Measurements from ENCODE around the gene COL15A1.

DNA sequence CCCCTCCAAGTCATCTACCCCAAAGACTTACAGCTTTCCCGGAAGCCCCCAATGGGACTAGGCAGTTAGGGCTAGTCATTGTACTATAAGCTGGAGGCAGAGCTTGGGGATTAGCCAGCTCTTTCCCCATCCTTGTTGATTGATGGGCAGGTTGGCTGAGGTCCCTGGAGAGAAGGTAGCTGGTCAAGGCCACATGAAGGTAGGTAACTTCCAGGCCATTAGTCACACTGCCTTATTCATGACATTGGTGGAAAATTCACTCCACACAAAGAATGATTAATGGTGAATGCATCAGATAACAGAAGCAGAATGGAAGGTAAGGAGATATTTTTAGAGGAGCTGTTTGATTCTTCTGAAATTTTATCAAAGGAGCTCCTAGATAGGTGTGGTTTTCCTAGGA, 111.7 kb downstream of the COL15A1 start:
- TF ChIP-seq, protein P1, sequence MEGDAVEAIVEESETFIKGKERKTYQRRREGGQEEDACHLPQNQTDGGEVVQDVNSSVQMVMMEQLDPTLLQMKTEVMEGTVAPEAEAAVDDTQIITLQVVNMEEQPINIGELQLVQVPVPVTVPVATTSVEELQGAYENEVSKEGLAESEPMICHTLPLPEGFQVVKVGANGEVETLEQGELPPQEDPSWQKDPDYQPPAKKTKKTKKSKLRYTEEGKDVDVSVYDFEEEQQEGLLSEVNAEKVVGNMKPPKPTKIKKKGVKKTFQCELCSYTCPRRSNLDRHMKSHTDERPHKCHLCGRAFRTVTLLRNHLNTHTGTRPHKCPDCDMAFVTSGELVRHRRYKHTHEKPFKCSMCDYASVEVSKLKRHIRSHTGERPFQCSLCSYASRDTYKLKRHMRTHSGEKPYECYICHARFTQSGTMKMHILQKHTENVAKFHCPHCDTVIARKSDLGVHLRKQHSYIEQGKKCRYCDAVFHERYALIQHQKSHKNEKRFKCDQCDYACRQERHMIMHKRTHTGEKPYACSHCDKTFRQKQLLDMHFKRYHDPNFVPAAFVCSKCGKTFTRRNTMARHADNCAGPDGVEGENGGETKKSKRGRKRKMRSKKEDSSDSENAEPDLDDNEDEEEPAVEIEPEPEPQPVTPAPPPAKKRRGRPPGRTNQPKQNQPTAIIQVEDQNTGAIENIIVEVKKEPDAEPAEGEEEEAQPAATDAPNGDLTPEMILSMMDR (IDR thresholded peaks at IDR 0.05): no peak
- no peak for TF ChIP-seq EP300 (IDR thresholded peaks at IDR 0.05)
- no peak for TF ChIP-seq POLR2A (IDR thresholded peaks at IDR 0.05; ENCODE audit: low read depth)
- TF ChIP-seq POLR2AphosphoS5 (IDR thresholded peaks at IDR 0.05): no peak

All from esophagus muscularis mucosa (tissue), 4 donors.